HG02840 (cell line): Measurements from ENCODE around the gene TMEM163.
A peak's percentile ranks its signal among the peaks of the same experiment; 100 is the strongest.

Source experiments
- ATAC-seq: cut with Tn5 transposase; IDR thresholded peaks from one replicate; pipeline ENCODE4 v1.9.1; 2021; ENCODE audit warnings: mild to moderate bottlenecking, moderate library complexity, moderate number of reproducible peaks; ENCODE audit not compliant: unreplicated experiment, low FRiP score

TMEM163 gene

GRCh38 chr2:134694411-134694810 is 24.4 kb downstream of the TMEM163 start:
- no peak for ATAC-seq

GRCh38 chr2:134693359-134694330 is 25.2 kb downstream of the TMEM163 start:
- ATAC-seq: no peak

- ATAC-seq: no peak
Observed at GRCh38 chr2:134692499-134692898, 26.3 kb downstream of the TMEM163 start.

- ATAC-seq: no peak
Observed at GRCh38 chr2:134690629-134691215, 28.1 kb downstream of the TMEM163 start.

GRCh38 chr2:134689315-134689714 is 29.5 kb downstream of the TMEM163 start:
- no peak for ATAC-seq

GRCh38 chr2:134685967-134686366 is 32.8 kb downstream of the TMEM163 start:
- no peak for ATAC-seq

GRCh38 chr2:134683561-134684112 is 35.2 kb downstream of the TMEM163 start:
- ATAC-seq: peak; percentile 76

GRCh38 chr2:134682726-134683125 is 36.1 kb downstream of the TMEM163 start:
- ATAC-seq: no peak

GRCh38 chr2:134681201-134681600 is 37.6 kb downstream of the TMEM163 start:
- no peak for ATAC-seq

- ATAC-seq: no peak
Observed at GRCh38 chr2:134679745-134680144, 39.1 kb downstream of the TMEM163 start.

GRCh38 chr2:134679294-134679693 is 39.5 kb downstream of the TMEM163 start:
- ATAC-seq: no peak

- no peak for ATAC-seq
Observed at GRCh38 chr2:134677856-134678756, 40.7 kb downstream of the TMEM163 start.

GRCh38 chr2:134676960-134677359 is 41.8 kb downstream of the TMEM163 start:
- ATAC-seq: no peak

GRCh38 chr2:134675314-134675713 is 43.5 kb downstream of the TMEM163 start:
- ATAC-seq: no peak

- ATAC-seq: no peak
Observed at GRCh38 chr2:134674687-134675086, 44.1 kb downstream of the TMEM163 start.

- ATAC-seq: no peak
Observed at GRCh38 chr2:134671513-134671912, 47.3 kb downstream of the TMEM163 start.

GRCh38 chr2:134670955-134671354 is 47.8 kb downstream of the TMEM163 start:
- ATAC-seq: no peak

GRCh38 chr2:134669731-134670669 is 48.8 kb downstream of the TMEM163 start:
- ATAC-seq: no peak

- no peak for ATAC-seq
Observed at GRCh38 chr2:134668821-134669220, 50.0 kb downstream of the TMEM163 start.
